GM12865 (cell line): ENCODE data around the gene KCNA5.

Experiments
- DNase-seq: peaks from one replicate; pipeline ENCODE4 v3.0.0; 2010; ENCODE audit warnings: low read depth
- H3K4me3 ChIP-seq: 2 replicates; pipeline ENCODE4 v1.5.1; 2011; ENCODE audit warnings: mild to moderate bottlenecking, low read depth, low read length, control low read depth
- CTCF ChIP-seq: IDR thresholded peaks from 2 replicates; pipeline ENCODE4 v1.5.1; 2011; ENCODE audit warnings: low read length, control low read depth, low read depth, inconsistent platforms; ENCODE audit not compliant: insufficient read depth; ENCODE audit errors: missing control alignments

The KCNA5 gene

GRCh38 chr12:5039815-5040214, 3.9 kb upstream of the KCNA5 start:
- TF ChIP-seq CTCF: no peak
- no peak overlapping the region for H3K4me3 ChIP-seq
- no peak for DNase-seq

- H3K4me3 ChIP-seq: no peak overlapping the region
- no peak for TF ChIP-seq CTCF
- DNase-seq: no peak
Measured at GRCh38 chr12:5040368-5040767, 3.3 kb upstream of the KCNA5 start.

GRCh38 chr12:5044420-5045295, 979 bp downstream of the KCNA5 start:
- DNase-seq: no peak
- H3K4me3 ChIP-seq: no peak overlapping the region
- TF ChIP-seq CTCF: no peak

GRCh38 chr12:5047094-5047493, 3.4 kb downstream of the KCNA5 start:
- no peak for DNase-seq
- no peak overlapping the region for H3K4me3 ChIP-seq
- no peak for TF ChIP-seq CTCF

- H3K4me3 ChIP-seq: no peak overlapping the region
- no peak for TF ChIP-seq CTCF
- no peak for DNase-seq
Measured at GRCh38 chr12:5047729-5048128, 4.0 kb downstream of the KCNA5 start.

- TF ChIP-seq CTCF: no peak
- DNase-seq: peak; percentile 15
- H3K4me3 ChIP-seq: no peak overlapping the region
Measured at GRCh38 chr12:5050542-5050941, 6.9 kb downstream of the KCNA5 start.

GRCh38 chr12:5051334-5051733, 7.7 kb downstream of the KCNA5 start:
- no peak for DNase-seq
- peak overlapping the region; percentile 11; the same call in 1 of the 2 replicates for H3K4me3 ChIP-seq
- no peak for TF ChIP-seq CTCF
